Small intestine (tissue), 7 donors: ENCODE results near the gene RNF135. TPM values are rescaled to one million over a fixed set of nuclear protein-coding genes. Genes with fewer than 3 reads are reported as not detected.
"Not testable (repeated sequence)": the region's sequence is repeated elsewhere in the genome, so short reads cannot be mapped to it uniquely, and the experiment has no call there.

Source experiments
- DNase-seq, 2 donors: peaks; one replicate each; pipeline versions ENCODE4 v3.0.0 to v3.0.0-alpha.2; 2013
- FAIRE-seq: peaks from 2 replicates; lab custom pipeline; 2012; peaks lifted over from hg19 to GRCh38; lab: Jason Lieb, UNC
- H3K27ac ChIP-seq, 3 donors: one replicate each; pipeline ENCODE4 v1.5.1; 2013; ENCODE audit warnings: low read length in 2 of 3, mild to moderate bottlenecking in 2 of 3, control low read depth in 1 of 3, inconsistent platforms in 1 of 3, low read depth in 1 of 3, moderate library complexity in 1 of 3
- H3K27me3 ChIP-seq, 3 donors: one replicate each; pipeline ENCODE4 v1.6.1; 2013; ENCODE audit warnings: low read length in 3 of 3, inconsistent platforms in 1 of 3; ENCODE audit not compliant: control insufficient read depth in 3 of 3, insufficient read depth in 3 of 3
- H3K36me3 ChIP-seq, 3 donors: one replicate each; pipeline ENCODE4 v1.6.1; 2013; ENCODE audit warnings: low read length in 3 of 3, inconsistent platforms in 1 of 3, low read depth in 1 of 3, mild to moderate bottlenecking in 1 of 3, moderate library complexity in 1 of 3; ENCODE audit not compliant: control insufficient read depth in 3 of 3, insufficient read depth in 2 of 3
- H3K4me1 ChIP-seq, 3 donors: one replicate each; pipeline ENCODE4 v1.6.1; 2013; ENCODE audit warnings: low read length in 2 of 3, inconsistent platforms in 1 of 3, low read depth in 1 of 3, mild to moderate bottlenecking in 1 of 3, moderate library complexity in 1 of 3; ENCODE audit not compliant: control insufficient read depth in 3 of 3, insufficient read depth in 2 of 3
- H3K4me3 ChIP-seq, 3 donors: one replicate each; pipeline ENCODE4 v1.5.1; 2013; ENCODE audit warnings: low read length in 3 of 3, control low read depth in 1 of 3, inconsistent platforms in 1 of 3, low read depth in 1 of 3, mild to moderate bottlenecking in 1 of 3, moderate library complexity in 1 of 3
- H3K9me3 ChIP-seq, 2 donors: one replicate each; pipeline ENCODE4 v1.6.1; 2013; ENCODE audit warnings: low read depth in 1 of 2, low read length in 1 of 2; ENCODE audit not compliant: control insufficient read depth in 2 of 2, insufficient read depth in 1 of 2
- WGBS, 3 donors: extraction: QIAGEN DNeasy Blood & Tissue Kit; methylation state at CpG; one replicate each; pipeline ENCODE4 v1.1.7; 2013; 5-methylcytosine and 5-hydroxymethylcytosine counted together
- polyA plus RNA-seq, 4 donors: library from polyadenylated mRNA; stranded (reverse) in 3 of 4; unstranded in 1 of 4; fragments of 200-250 nt in 3 of 4; fragments of 120-200 nt in 1 of 4; gene quantifications; one replicate each; pipeline versions ENCODE4 v1.2.1 to v1.2.3, GENCODE V29; 2013
- donor health status: healthy with polysubstance abuse.
- donor health status: control.
- donor health status: control.
- donor health status: Bipolar disorder and iron deficiency.
- donor health status: healthy.

The RNF135 gene
- polyA plus RNA-seq, 4 donors = 12.3 to 20.5 (median 15.4) TPM

DNA sequence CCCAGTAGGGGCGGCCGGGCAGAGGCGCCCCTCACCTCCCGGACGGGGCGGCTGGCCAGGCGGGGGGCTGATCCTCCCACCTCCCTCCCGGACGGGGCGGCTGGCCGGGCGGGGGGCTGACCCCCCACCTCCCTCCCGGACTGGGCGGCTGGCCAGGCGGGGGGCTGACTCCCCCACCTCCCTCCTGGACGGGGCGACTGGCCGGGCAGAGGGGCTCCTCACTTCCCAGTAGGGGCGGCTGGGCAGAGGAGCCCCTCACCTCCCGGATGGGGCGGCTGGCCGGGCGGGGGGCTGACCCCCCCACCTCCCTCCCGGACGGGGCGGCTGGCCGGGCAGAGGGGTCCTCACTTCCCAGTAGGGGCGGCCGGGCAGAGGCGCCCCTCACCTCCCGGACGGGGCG, 9.1 kb downstream of the RNF135 start:
- not testable (repeated sequence) for FAIRE-seq, H3K4me1 ChIP-seq, H3K4me3 ChIP-seq, H3K36me3 ChIP-seq, H3K27ac ChIP-seq, H3K27me3 ChIP-seq, DNase-seq
- peaks cover 0 to 10% of the 10 kb centered on the region in 2 donors for H3K9me3 ChIP-seq
- 98% methylated on average over 23 of the region's 33 CpGs; no CpG with 5 or more reads in 2 of the 3 donors for WGBS, 3 donors

DNA sequence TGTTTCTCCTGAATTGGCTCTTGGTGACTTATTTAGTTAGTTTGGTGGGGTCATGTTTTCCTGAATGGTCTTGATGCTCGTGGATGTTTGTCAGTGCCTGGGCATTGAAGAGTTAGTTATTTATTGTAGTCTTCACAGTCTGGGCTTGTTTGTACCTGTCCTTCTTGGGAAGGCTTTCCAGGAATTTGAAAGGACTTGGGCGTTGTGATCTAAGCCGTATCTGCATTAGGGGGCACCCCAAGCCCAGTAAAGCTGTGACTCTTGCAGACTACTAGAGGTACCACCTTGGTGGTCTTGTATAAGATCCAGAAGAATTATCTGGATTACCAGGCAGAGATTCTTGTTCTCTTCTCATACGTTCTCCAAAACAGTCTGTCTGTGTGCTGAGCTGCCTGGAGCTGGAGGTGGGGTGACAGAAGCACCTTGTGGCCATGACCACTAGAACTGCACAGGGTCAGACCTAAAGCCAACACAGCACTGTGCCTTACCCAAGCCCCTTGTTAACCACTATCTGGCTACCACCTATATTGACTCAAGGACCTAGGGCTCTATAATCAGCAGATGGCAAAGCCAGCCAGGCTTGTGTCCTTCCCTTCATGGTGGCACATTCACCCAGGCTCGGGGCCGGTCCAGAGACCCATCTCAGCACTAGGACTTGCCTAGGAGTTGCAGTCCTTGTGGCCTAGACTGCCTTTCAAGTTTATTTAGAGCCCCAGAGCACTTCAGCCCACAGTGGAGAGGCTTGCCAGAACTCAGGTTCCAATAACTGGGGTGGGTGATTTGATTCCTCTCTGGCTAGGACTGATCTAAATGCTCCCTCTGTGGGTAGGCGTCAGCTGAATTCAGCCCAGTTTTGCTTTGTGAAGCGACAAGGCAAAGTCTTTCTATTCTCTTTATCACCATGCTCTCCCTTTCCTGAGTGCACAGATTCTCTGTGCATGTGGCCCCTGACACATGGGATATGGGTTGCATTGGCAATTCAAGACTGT, 11.0 kb downstream of the RNF135 start:
- no peak overlapping the region for H3K4me3 ChIP-seq
- peaks cover 0 to 7% of the 10 kb centered on the region in 2 donors for H3K9me3 ChIP-seq
- H3K36me3 ChIP-seq = peaks cover 0 to 8% (median 5%) of the 10 kb centered on the region in 3 donors
- no peaks in the 10 kb centered on the region for H3K4me1 ChIP-seq
- H3K27ac ChIP-seq = no peak overlapping the region
- FAIRE-seq (no peak), DNase-seq (no peak)
- no peaks in the 10 kb centered on the region for H3K27me3 ChIP-seq
- 84 to 86% (median 85%) methylated on average over 8 of the region's 8 CpGs for WGBS, 3 donors

DNA sequence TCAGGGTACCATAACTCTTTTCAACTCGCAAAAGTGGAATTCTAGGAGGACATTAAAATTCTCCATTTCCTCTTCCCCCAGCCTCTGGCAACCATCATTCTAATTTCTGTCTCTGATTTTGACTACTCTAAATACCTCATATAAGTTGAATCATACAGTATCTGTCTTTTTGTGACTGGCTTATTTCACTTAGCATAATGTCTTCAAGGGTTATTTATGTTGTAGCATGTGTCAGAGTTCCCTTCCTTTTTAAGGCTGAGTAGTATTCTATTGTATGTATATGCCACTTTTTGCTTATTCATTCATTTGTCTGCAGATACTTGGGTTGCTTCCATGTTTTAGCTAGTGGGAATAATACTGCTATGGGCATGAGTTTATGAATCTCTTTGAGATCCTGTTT, 12.0 kb downstream of the RNF135 start:
- no peaks in the 10 kb centered on the region for H3K4me1 ChIP-seq
- H3K9me3 ChIP-seq = peaks cover 0 to 7% of the 10 kb centered on the region in 2 donors
- no peak for FAIRE-seq
- no peaks in the 10 kb centered on the region for H3K27me3 ChIP-seq
- peaks cover 0 to 14% (median 6%) of the 10 kb centered on the region in 3 donors for H3K36me3 ChIP-seq
- WGBS, 3 donors = 85 to 97% (median 94%) methylated on average over 1 of the region's 1 CpG
- H3K4me3 ChIP-seq = no peak overlapping the region
- no peak overlapping the region for H3K27ac ChIP-seq
- no peak for DNase-seq

DNA sequence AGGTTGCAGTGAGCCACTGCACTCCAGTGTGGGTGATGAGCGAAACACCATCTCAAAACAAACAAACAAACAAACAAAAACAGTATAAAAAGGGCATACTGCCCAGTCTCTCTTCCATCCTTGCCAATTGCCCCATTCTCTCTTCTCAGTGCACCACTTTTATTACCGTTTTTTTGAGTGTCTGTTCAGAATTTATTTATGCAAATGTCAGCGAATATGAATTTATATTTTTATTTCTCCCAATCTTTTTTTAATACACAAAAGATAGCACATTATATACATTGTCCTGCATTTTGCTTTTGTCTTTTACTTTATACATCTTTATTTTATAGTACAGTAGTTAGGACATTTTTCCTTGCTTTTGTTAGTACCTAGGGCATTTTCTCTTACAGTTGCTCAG, 19.6 kb downstream of the RNF135 start:
- no peaks in the 10 kb centered on the region for H3K4me1 ChIP-seq
- no peaks in the 10 kb centered on the region for H3K9me3 ChIP-seq
- H3K4me3 ChIP-seq = no peak overlapping the region
- DNase-seq (no peak), FAIRE-seq (no peak)
- H3K27me3 ChIP-seq = no peaks in the 10 kb centered on the region
- WGBS, 3 donors = 91 to 98% (median 98%) methylated on average over 3 of the region's 3 CpGs
- peaks cover 0 to 37% (median 2%) of the 10 kb centered on the region in 3 donors for H3K36me3 ChIP-seq
- H3K27ac ChIP-seq = no peak overlapping the region

DNA sequence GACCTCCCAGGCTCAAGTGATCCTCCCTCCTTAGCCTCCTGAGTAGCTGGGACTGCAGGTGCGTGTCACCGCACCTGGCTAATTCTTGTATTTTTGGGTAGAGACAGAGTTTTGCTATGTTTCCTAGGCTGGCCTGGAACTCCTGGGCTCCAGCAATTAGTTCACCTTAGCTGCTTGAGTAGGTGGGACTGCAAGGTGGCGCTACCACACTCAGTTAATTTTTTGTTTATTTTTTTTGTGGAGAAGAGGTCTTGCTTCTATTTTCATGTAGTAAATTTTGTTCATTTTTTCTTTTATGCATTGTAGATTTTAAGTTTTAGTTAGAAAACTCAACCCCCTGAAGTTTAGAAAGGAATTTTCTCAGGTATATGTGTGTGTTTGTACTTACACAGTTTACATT, 21.7 kb downstream of the RNF135 start:
- no peaks in the 10 kb centered on the region for H3K9me3 ChIP-seq
- no peak for DNase-seq
- H3K4me3 ChIP-seq = no peak overlapping the region
- H3K27ac ChIP-seq = no peak overlapping the region
- peaks cover 0 to 32% (median 3%) of the 10 kb centered on the region in 3 donors for H3K36me3 ChIP-seq
- FAIRE-seq = no peak
- WGBS, 3 donors = 97 to 100% (median 97%) methylated on average over 3 of the region's 3 CpGs
- peaks cover 0 to 9% (median 0%) of the 10 kb centered on the region in 3 donors for H3K4me1 ChIP-seq
- H3K27me3 ChIP-seq = no peaks in the 10 kb centered on the region

DNA sequence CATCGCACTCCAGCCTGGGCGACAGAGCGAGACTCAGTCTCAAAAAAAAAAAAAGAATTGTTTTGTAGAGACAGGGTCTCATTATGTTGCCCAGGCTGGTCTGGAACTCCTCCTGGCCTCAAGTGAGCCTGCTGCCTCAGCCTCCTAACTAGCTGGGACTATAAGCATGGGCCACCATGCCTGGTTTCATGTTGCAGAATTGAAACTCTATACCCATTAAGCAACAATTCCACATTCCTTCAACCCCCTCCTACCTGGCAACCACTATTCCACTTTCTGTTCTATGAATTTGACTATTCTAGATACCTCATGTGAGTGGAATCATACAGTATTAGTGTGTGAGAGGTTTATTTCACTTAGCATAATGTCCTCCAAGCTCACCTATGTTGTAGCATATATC, 24.5 kb downstream of the RNF135 start:
- H3K27ac ChIP-seq = no peak overlapping the region
- no peak for DNase-seq
- H3K4me3 ChIP-seq = no peak overlapping the region
- FAIRE-seq = no peak
- H3K36me3 ChIP-seq = peaks cover 6 to 48% (median 8%) of the 10 kb centered on the region in 3 donors
- H3K9me3 ChIP-seq = no peaks in the 10 kb centered on the region
- no peaks in the 10 kb centered on the region for H3K27me3 ChIP-seq
- WGBS, 3 donors = 93 to 100% (median 100%) methylated on average over 2 to 3 of the region's 3 CpGs
- peaks cover 0 to 13% (median 2%) of the 10 kb centered on the region in 3 donors for H3K4me1 ChIP-seq

DNA sequence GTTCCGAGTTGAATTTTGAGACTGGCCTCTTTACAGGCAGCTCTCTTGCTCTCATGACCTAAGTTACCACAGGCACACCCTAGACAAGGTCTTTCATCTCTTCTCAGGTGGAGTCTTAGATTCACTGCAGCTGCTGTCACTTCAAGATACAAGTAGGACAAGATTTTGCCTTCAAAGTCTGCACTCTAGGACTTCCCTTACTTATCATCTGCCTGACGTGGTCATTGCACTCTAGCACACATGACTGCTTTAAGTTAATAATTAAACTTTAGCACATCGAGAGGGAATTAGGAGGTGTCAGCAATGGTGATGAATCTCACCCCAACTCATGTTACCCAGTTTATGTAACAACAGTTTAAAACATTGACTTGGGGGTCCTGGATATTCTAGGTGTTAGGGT, 25.6 kb downstream of the RNF135 start:
- Histone ChIP-seq H3K4me3 (no peak overlapping the region), H3K27me3 (no peaks in the 10 kb centered on the region), H3K27ac (peak overlapping the region in 1 of 3 donors; percentile 62), H3K4me1 (peaks cover 0 to 13% (median 2%) of the 10 kb centered on the region in 3 donors), H3K36me3 (peaks cover 6 to 44% (median 8%) of the 10 kb centered on the region in 3 donors), H3K9me3 (no peaks in the 10 kb centered on the region)
- peak; percentile 51 to 80 for DNase-seq
- no peak for FAIRE-seq
- 38 to 68% (median 43%) methylated on average over 3 of the region's 3 CpGs for WGBS, 3 donors

DNA sequence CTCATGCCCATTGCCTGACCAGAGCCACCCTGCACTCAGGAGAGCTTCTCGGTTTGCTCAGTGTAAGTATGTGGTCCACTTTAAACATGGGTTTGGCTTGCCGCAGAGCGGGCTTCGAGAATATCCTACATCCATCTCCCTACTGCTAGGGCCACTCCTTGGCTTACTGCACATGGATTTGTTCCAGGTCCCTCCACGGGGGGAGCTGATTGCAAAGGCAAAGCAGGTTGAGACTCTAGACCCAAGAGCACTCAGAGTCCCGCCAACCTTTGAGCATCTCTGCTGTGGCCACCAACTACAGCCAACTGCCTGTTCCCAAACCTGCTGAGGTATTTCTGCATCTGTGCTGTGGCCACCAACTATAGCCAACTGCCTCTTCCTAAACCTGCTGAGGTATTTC, 26.4 kb downstream of the RNF135 start:
- peaks cover 6 to 46% (median 8%) of the 10 kb centered on the region in 3 donors for H3K36me3 ChIP-seq
- WGBS, 3 donors = 95 to 96% (median 96%) methylated on average over 6 of the region's 6 CpGs
- no peaks in the 10 kb centered on the region for H3K27me3 ChIP-seq
- H3K4me1 ChIP-seq = peaks cover 0 to 13% (median 2%) of the 10 kb centered on the region in 3 donors
- H3K9me3 ChIP-seq = no peaks in the 10 kb centered on the region
- FAIRE-seq = no peak
- H3K27ac ChIP-seq = peak overlapping the region in 2 of 3 donors; percentile 13 to 62
- no peak for DNase-seq
- H3K4me3 ChIP-seq = no peak overlapping the region
